ENCODE measurements around the gene MMS22L. TPM values are rescaled to one million over a fixed set of nuclear protein-coding genes. Genes with fewer than 3 reads are reported as not detected.

The MMS22L gene
- 9.4 and 11.2 TPM in 2 replicates for total RNA-seq

DNA sequence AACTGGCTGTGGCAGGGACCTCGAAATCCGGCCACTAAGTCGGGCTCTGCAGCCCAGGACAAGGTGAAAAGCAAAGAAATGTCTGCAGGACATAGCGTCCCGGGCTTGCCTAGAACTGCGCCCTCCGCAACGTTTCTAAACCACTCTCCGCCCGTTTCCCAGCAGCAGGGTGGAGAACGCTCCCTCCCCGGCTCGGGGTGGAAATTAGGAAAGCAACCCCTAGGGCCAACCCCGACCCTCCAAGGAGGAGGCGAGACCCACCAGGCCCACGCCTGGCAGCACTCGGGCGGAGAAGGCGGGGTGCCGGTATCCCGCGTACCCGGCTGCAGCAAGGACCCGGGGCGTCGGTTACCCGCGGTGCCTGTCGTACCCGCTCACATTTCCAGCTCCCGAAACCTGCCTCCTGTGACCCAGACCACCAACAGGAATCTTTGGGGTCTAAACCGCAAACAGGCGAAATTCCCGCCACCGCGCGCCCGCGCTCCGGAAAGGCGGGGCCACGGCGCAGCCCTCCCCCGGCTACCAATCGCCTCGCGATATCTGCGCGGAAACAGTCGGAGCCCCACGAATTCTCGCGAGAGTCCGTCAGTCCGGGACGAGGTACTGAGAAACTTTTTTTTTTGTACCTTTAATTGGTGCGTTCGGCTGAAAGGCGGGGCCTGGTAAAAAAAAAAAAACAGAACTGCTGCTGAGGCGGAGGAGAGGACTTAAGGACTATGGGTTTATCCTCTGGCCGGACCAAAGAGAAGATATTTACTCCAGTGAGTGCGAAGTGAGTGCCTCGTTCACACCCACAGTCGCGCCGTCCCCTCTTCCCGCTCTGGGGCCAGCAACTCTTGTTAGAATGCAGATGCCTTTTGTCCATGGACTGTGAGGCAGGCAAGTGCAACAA, at the start of gene MMS22L:
TSS of gene MMS22L (minus strand) at position 491 of the 892 bp plus-strand sequence. CDS start 739 bp downstream, outside the sequence.
- peak; percentile 77 for DNase-seq (ENCODE audit: low read depth)
- Histone ChIP-seq H3K4me3 (ENCODE audit: low read depth, low read length) (peak within 1 kb of the TSS; percentile 98), H3K27me3 (ENCODE audit: control insufficient read depth, insufficient read depth, low read length) (no peaks in the 10 kb centered on the region), H3K36me3 (ENCODE audit: control insufficient read depth, insufficient read depth, low read length) (no peaks in the 10 kb centered on the region)
- TF ChIP-seq, protein P1, sequence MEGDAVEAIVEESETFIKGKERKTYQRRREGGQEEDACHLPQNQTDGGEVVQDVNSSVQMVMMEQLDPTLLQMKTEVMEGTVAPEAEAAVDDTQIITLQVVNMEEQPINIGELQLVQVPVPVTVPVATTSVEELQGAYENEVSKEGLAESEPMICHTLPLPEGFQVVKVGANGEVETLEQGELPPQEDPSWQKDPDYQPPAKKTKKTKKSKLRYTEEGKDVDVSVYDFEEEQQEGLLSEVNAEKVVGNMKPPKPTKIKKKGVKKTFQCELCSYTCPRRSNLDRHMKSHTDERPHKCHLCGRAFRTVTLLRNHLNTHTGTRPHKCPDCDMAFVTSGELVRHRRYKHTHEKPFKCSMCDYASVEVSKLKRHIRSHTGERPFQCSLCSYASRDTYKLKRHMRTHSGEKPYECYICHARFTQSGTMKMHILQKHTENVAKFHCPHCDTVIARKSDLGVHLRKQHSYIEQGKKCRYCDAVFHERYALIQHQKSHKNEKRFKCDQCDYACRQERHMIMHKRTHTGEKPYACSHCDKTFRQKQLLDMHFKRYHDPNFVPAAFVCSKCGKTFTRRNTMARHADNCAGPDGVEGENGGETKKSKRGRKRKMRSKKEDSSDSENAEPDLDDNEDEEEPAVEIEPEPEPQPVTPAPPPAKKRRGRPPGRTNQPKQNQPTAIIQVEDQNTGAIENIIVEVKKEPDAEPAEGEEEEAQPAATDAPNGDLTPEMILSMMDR (IDR thresholded peaks at IDR 0.05; ENCODE audit: insufficient read depth, low read length, poor library complexity, severe bottlenecking) = no peak

DNA sequence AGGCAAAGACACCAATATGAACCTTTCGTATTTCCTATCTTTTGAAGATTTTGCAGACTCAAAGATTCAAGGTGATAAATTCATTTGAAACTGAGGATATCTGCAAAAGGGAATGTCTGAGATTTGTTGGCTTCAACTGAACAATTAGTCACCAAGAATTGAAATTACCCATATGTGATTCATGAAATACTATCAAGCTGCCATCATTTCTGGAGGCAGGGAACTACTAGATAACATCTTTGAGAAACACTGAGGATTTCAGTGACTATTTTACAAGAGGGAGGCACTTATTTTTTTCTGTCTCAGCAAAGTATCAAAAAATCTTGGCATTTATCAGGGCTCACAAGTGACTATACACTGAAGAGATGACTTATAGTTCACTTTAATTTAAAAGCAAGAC, 39.8 kb upstream of the MMS22L start:
- no peak overlapping the region for H3K4me3 ChIP-seq (ENCODE audit: low read depth, low read length)
- H3K27me3 ChIP-seq (ENCODE audit: control insufficient read depth, insufficient read depth, low read length) = no peaks in the 10 kb centered on the region
- no peak for DNase-seq (ENCODE audit: low read depth)
- TF ChIP-seq, protein P1 (IDR thresholded peaks at IDR 0.05; ENCODE audit: insufficient read depth, low read length, poor library complexity, severe bottlenecking) = no peak
- no peaks in the 10 kb centered on the region for H3K36me3 ChIP-seq (ENCODE audit: control insufficient read depth, insufficient read depth, low read length)

DNA sequence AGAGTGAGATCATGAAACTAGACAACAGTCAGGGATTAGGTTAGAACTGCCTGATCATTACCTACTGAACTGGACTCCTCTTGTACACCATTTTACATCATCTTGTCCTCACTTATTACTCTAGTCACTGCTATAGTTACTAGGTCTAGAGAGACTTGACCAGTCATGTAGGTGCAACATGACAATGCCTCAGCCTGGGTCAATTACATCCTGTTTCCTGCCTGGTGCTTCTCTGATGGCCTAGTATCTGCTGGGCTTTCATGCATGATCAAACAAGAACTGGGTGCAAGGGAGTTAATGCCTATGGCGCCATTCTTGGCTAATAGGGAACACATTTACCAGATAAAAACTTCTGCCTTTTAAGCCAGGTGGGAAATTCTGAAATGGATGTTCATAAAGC, 39.2 kb upstream of the MMS22L start:
- DNase-seq (ENCODE audit: low read depth) = no peak
- Histone ChIP-seq H3K4me3 (ENCODE audit: low read depth, low read length) (no peak overlapping the region), H3K36me3 (ENCODE audit: control insufficient read depth, insufficient read depth, low read length) (no peaks in the 10 kb centered on the region), H3K27me3 (ENCODE audit: control insufficient read depth, insufficient read depth, low read length) (no peaks in the 10 kb centered on the region)
- TF ChIP-seq, protein P1 (IDR thresholded peaks at IDR 0.05; ENCODE audit: insufficient read depth, low read length, poor library complexity, severe bottlenecking) = no peak

DNA sequence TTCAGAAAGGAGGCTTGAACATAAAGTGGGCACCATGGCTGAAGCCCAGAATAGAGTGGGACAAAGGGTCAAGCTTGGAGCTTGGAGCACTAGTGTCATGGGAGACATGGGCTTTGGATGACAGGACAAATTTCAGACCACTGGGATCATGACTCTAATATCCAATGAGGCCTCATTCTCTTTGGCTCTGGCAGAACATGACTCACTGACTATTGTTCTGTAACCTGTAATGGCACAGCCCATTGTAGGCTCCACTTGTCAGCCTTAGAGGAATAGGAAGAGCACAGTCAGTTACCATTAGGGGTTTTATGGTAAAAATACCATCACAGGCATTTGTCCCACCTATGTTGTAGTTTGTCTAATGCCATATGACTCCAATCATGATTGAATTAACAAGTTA, 34.0 kb upstream of the MMS22L start:
- TF ChIP-seq, protein P1 (IDR thresholded peaks at IDR 0.05; ENCODE audit: insufficient read depth, low read length, poor library complexity, severe bottlenecking) = no peak

GRCh38 chr6:97312241-97312640, 29.2 kb upstream of the MMS22L start:
- no peaks in the 10 kb centered on the region for H3K27me3 ChIP-seq (ENCODE audit: control insufficient read depth, insufficient read depth, low read length)
- H3K36me3 ChIP-seq (ENCODE audit: control insufficient read depth, insufficient read depth, low read length) = no peaks in the 10 kb centered on the region
- no peak for DNase-seq (ENCODE audit: low read depth)
- TF ChIP-seq, protein P1 (IDR thresholded peaks at IDR 0.05; ENCODE audit: insufficient read depth, low read length, poor library complexity, severe bottlenecking) = no peak
- no peak overlapping the region for H3K4me3 ChIP-seq (ENCODE audit: low read depth, low read length)

More for the DNA sequence above, 34.0 kb upstream of the MMS22L start:
- no peaks in the 10 kb centered on the region for H3K27me3 ChIP-seq (ENCODE audit: control insufficient read depth, insufficient read depth, low read length)
- H3K4me3 ChIP-seq (ENCODE audit: low read depth, low read length) = no peak overlapping the region
- no peaks in the 10 kb centered on the region for H3K36me3 ChIP-seq (ENCODE audit: control insufficient read depth, insufficient read depth, low read length)
- DNase-seq (ENCODE audit: low read depth) = no peak
